ENCODE results near the gene ARHGEF37.

Gene ARHGEF37

GRCh38 chr5:149549461-149550267 lies 31.6 kb upstream of the ARHGEF37 start:
- Histone ChIP-seq H3K9me3 (ENCODE audit: control insufficient read depth, insufficient read depth, low read length) (no peaks in the 10 kb centered on the region), H3K4me1 (ENCODE audit: control insufficient read depth, insufficient read depth, low read length) (peaks cover 2% of the 10 kb centered on the region; the same call in 1 of the 2 replicates), H3K27me3 (ENCODE audit: control insufficient read depth, insufficient read depth, low read length) (no peaks in the 10 kb centered on the region), H3K36me3 (ENCODE audit: control insufficient read depth, insufficient read depth, low read length) (peaks cover 14% of the 10 kb centered on the region), H3K4me3 (ENCODE audit: low read length) (peak overlapping the region; percentile 98), H3K27ac (ENCODE audit: low read length) (no peak overlapping the region)
- WGBS (ENCODE audit: insufficient coverage, insufficient read length): no CpG with 5 or more reads among the region's 25 CpGs
- no peak for DNase-seq (ENCODE audit: low read depth, low spot score)

GRCh38 chr5:149550268-149550583 lies 31.1 kb upstream of the ARHGEF37 start:
- H3K36me3 ChIP-seq (ENCODE audit: control insufficient read depth, insufficient read depth, low read length): peaks cover 13% of the 10 kb centered on the region
- WGBS (ENCODE audit: insufficient coverage, insufficient read length): no CpG with 5 or more reads among the region's 12 CpGs

DNA sequence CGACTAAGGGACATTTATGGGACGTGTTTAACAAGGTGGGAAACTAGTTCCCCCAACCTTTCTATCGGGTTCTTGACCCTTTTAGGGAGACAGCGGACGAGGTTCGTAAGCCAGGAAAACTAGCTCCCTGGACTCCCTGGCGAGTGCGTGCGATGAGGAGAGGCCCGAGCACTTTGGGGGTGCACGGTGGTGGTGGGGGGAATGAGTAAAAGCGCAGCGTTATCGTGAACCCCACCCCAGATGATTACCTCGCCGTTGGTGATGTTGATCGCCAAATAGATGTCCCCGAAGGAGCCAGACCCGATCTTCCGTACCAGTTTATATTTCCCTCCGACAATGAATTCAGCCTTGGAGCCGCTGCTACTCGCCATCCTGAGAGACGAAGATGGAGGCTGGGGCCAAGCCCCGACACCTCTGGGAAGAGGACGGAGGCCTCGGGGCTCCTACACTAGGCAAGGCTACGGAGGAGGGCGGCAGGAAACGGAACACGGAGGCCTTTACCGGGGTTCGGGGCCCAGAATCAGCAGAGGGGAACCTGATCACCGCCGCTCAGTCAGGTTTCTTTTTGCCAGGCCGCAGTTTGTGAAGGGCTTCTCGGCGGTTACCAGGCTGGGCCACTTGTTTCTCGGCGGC lies 30.6 kb upstream of the ARHGEF37 start:
- Histone ChIP-seq H3K27me3 (ENCODE audit: control insufficient read depth, insufficient read depth, low read length) (no peaks in the 10 kb centered on the region), H3K4me1 (ENCODE audit: control insufficient read depth, insufficient read depth, low read length) (no peaks in the 10 kb centered on the region), H3K36me3 (ENCODE audit: control insufficient read depth, insufficient read depth, low read length) (peaks cover 8% of the 10 kb centered on the region; the same call in 1 of the 2 replicates), H3K9me3 (ENCODE audit: control insufficient read depth, insufficient read depth, low read length) (no peaks in the 10 kb centered on the region), H3K27ac (ENCODE audit: low read length) (no peak overlapping the region), H3K4me3 (ENCODE audit: low read length) (peak overlapping the region; percentile 98)
- WGBS (ENCODE audit: insufficient coverage, insufficient read length): no CpG with 5 or more reads among the region's 40 CpGs
- DNase-seq (ENCODE audit: low read depth, low spot score): no peak

More at GRCh38 chr5:149550268-149550583, 31.1 kb upstream of the ARHGEF37 start:
- H3K4me3 ChIP-seq (ENCODE audit: low read length): peak overlapping the region; percentile 98
- H3K4me1 ChIP-seq (ENCODE audit: control insufficient read depth, insufficient read depth, low read length): peaks cover 2% of the 10 kb centered on the region; the same call in 1 of the 2 replicates
- H3K27ac ChIP-seq (ENCODE audit: low read length): no peak overlapping the region
- DNase-seq (ENCODE audit: low read depth, low spot score): no peak
- no peaks in the 10 kb centered on the region for H3K27me3 ChIP-seq (ENCODE audit: control insufficient read depth, insufficient read depth, low read length)
- H3K9me3 ChIP-seq (ENCODE audit: control insufficient read depth, insufficient read depth, low read length): no peaks in the 10 kb centered on the region

GRCh38 chr5:149551227-149552037 lies 29.9 kb upstream of the ARHGEF37 start, which contains the start of gene CSNK1A1:
TSS of gene CSNK1A1 (minus strand) at chr5:149551439. CDS start at chr5:149550964, 475 bp downstream.
- H3K27ac ChIP-seq (ENCODE audit: low read length): no peak within 1 kb of the TSS
- no peaks in the 10 kb centered on the region for H3K4me1 ChIP-seq (ENCODE audit: control insufficient read depth, insufficient read depth, low read length)
- peaks cover 7% of the 10 kb centered on the region; the same call in 1 of the 2 replicates for H3K36me3 ChIP-seq (ENCODE audit: control insufficient read depth, insufficient read depth, low read length)
- H3K4me3 ChIP-seq (ENCODE audit: low read length): peak within 1 kb of the TSS; percentile 98
- peak; percentile 95 for DNase-seq (ENCODE audit: low read depth, low spot score)
- H3K9me3 ChIP-seq (ENCODE audit: control insufficient read depth, insufficient read depth, low read length): no peaks in the 10 kb centered on the region
- no CpG with 5 or more reads among the region's 67 CpGs for WGBS (ENCODE audit: insufficient coverage, insufficient read length)
- no peaks in the 10 kb centered on the region for H3K27me3 ChIP-seq (ENCODE audit: control insufficient read depth, insufficient read depth, low read length)

GRCh38 chr5:149552038-149552494 lies 29.2 kb upstream of the ARHGEF37 start:
- H3K9me3 ChIP-seq (ENCODE audit: control insufficient read depth, insufficient read depth, low read length): no peaks in the 10 kb centered on the region
- H3K4me3 ChIP-seq (ENCODE audit: low read length): peak overlapping the region; percentile 98; the same call in 1 of the 2 replicates
- no peak for DNase-seq (ENCODE audit: low read depth, low spot score)
- peaks cover 7% of the 10 kb centered on the region; the same call in 1 of the 2 replicates for H3K36me3 ChIP-seq (ENCODE audit: control insufficient read depth, insufficient read depth, low read length)
- H3K27ac ChIP-seq (ENCODE audit: low read length): no peak overlapping the region
- no peaks in the 10 kb centered on the region for H3K27me3 ChIP-seq (ENCODE audit: control insufficient read depth, insufficient read depth, low read length)
- no peaks in the 10 kb centered on the region for H3K4me1 ChIP-seq (ENCODE audit: control insufficient read depth, insufficient read depth, low read length)
- WGBS (ENCODE audit: insufficient coverage, insufficient read length): no CpG with 5 or more reads among the region's 6 CpGs

- Histone ChIP-seq H3K4me3 (ENCODE audit: low read length) (no peak overlapping the region), H3K9me3 (ENCODE audit: control insufficient read depth, insufficient read depth, low read length) (no peaks in the 10 kb centered on the region), H3K27ac (ENCODE audit: low read length) (no peak overlapping the region), H3K4me1 (ENCODE audit: control insufficient read depth, insufficient read depth, low read length) (no peaks in the 10 kb centered on the region), H3K27me3 (ENCODE audit: control insufficient read depth, insufficient read depth, low read length) (no peaks in the 10 kb centered on the region), H3K36me3 (ENCODE audit: control insufficient read depth, insufficient read depth, low read length) (peaks cover 7% of the 10 kb centered on the region; the same call in 1 of the 2 replicates)
- DNase-seq (ENCODE audit: low read depth, low spot score): no peak
- 100% methylated on average over 1 of the region's 18 CpGs for WGBS (ENCODE audit: insufficient coverage, insufficient read length)
These were observed 28.6 kb upstream of the ARHGEF37 start for GRCh38 chr5:149552553-149553160.

GRCh38 chr5:149559706-149560105 lies 21.6 kb upstream of the ARHGEF37 start:
- H3K27me3 ChIP-seq (ENCODE audit: control insufficient read depth, insufficient read depth, low read length): no peaks in the 10 kb centered on the region
- no peak overlapping the region for H3K27ac ChIP-seq (ENCODE audit: low read length)
- WGBS (ENCODE audit: insufficient coverage, insufficient read length): no CpG with 5 or more reads among the region's 2 CpGs
- no peaks in the 10 kb centered on the region for H3K36me3 ChIP-seq (ENCODE audit: control insufficient read depth, insufficient read depth, low read length)
- H3K4me3 ChIP-seq (ENCODE audit: low read length): no peak overlapping the region
- no peak for DNase-seq (ENCODE audit: low read depth, low spot score)
- H3K9me3 ChIP-seq (ENCODE audit: control insufficient read depth, insufficient read depth, low read length): no peaks in the 10 kb centered on the region
- H3K4me1 ChIP-seq (ENCODE audit: control insufficient read depth, insufficient read depth, low read length): peaks cover 3% of the 10 kb centered on the region; the same call in 1 of the 2 replicates

GRCh38 chr5:149561848-149562247 lies 19.4 kb upstream of the ARHGEF37 start:
- no peaks in the 10 kb centered on the region for H3K36me3 ChIP-seq (ENCODE audit: control insufficient read depth, insufficient read depth, low read length)
- no peak for DNase-seq (ENCODE audit: low read depth, low spot score)
- peaks cover 3% of the 10 kb centered on the region; the same call in 1 of the 2 replicates for H3K4me1 ChIP-seq (ENCODE audit: control insufficient read depth, insufficient read depth, low read length)
- H3K27me3 ChIP-seq (ENCODE audit: control insufficient read depth, insufficient read depth, low read length): no peaks in the 10 kb centered on the region
- no peak overlapping the region for H3K4me3 ChIP-seq (ENCODE audit: low read length)
- H3K9me3 ChIP-seq (ENCODE audit: control insufficient read depth, insufficient read depth, low read length): no peaks in the 10 kb centered on the region
- no peak overlapping the region for H3K27ac ChIP-seq (ENCODE audit: low read length)
- WGBS (ENCODE audit: insufficient coverage, insufficient read length): no CpG with 5 or more reads among the region's 2 CpGs

GRCh38 chr5:149563466-149563865 lies 17.8 kb upstream of the ARHGEF37 start:
- Histone ChIP-seq H3K27ac (ENCODE audit: low read length) (no peak overlapping the region), H3K36me3 (ENCODE audit: control insufficient read depth, insufficient read depth, low read length) (no peaks in the 10 kb centered on the region), H3K27me3 (ENCODE audit: control insufficient read depth, insufficient read depth, low read length) (no peaks in the 10 kb centered on the region), H3K4me1 (ENCODE audit: control insufficient read depth, insufficient read depth, low read length) (peaks cover 3% of the 10 kb centered on the region; the same call in 1 of the 2 replicates), H3K9me3 (ENCODE audit: control insufficient read depth, insufficient read depth, low read length) (no peaks in the 10 kb centered on the region), H3K4me3 (ENCODE audit: low read length) (no peak overlapping the region)
- DNase-seq (ENCODE audit: low read depth, low spot score): no peak
- WGBS (ENCODE audit: insufficient coverage, insufficient read length): no CpG with 5 or more reads among the region's 2 CpGs
